GM19467 (cell line): Measurements from ENCODE around the gene EGR1.
"Not testable (repeated sequence)": the region's sequence is repeated elsewhere in the genome, so short reads cannot be mapped to it uniquely, and the experiment has no call there.

Source experiments
- ATAC-seq: cut with Tn5 transposase; IDR thresholded peaks from one replicate; pipeline ENCODE4 v1.9.1; 2021; ENCODE audit warnings: mild to moderate bottlenecking, moderate library complexity; ENCODE audit not compliant: unreplicated experiment

The EGR1 gene

GRCh38 chr5:138506370-138507306, 41.4 kb downstream of the EGR1 start:
- ATAC-seq, result no peak

DNA sequence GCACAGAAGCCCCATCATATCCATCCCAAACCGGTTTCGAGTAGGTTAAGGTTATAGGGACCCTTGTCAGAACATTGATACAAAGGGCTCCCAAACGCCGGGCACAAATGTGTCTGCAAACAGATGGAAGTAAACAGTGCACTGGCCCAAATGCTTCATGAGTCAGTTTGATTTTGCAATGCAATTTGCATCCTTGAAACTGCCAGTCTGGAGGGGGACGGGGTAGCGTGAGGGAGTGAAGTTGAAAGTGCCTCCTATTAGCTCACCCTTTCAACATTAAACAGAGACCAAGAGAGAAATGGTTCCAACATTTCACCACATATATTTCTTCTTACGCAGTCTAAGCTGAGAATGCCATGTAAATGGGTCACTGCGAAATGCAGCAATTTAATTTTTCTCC, 42.2 kb downstream of the EGR1 start:
- not testable (repeated sequence) for ATAC-seq

DNA sequence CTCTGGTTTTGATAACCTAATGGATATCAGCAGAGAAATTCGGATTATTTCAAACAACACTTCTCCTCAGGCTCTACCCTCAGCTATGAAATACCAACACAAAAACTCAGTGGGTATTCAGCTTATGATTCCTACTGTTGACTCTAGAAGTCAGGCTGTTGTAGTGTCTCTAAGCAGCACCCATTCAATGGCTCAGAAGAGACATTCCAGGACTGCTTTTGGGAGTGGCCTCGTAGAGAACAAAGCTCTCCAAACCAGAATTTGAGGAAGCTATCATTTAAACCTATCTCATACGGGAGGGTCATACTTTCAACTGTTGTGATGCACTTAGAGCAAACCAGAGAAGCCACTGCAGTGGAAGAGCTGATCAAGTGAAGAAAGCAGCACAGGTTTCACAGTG, 43.7 kb downstream of the EGR1 start:
- ATAC-seq, result no peak

DNA sequence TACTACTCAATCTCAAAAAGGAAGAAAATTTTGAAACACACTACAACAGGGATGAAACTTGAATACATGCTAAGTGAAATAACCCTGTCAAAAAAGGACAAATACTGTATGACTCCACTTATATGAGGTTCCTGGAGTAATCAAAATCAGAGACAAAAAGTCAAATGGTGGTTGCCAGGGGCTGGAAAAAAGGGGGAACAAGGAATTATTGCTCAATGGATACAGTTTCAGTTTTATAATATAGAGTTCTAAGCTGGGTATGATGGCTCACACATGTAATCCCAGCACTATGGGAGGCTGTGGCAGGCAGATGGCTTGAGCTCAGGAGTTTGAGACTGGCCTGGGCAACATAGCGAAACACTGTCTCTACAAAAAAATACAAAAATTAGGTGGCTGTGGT, 48.7 kb downstream of the EGR1 start:
- ATAC-seq, result no peak

GRCh38 chr5:138515556-138516245, 50.4 kb downstream of the EGR1 start:
- ATAC-seq, result no peak

DNA sequence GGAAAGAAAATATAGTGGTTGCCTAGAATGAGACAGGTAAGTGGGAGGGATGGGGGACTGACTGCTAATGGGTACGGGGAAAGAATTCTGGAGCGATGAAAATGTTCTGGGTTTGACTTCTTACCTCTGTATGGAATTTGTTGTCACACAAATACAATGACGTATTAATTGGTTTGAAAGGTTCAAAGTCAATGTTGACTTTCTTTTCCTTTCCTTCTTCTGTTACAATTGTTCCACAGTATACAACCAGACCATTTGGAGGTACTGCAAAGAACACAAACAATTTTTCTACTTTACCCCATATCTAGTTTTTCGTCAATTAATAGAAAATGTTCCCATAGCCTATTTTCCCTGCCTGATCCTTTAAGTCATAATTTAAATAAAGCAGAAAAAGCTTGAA, 52.2 kb downstream of the EGR1 start:
- ATAC-seq, result no peak
